H1 (cell line): ENCODE data around the gene PRKCZ. TPM values are rescaled to one million over a fixed set of nuclear protein-coding genes. Genes with fewer than 3 reads are reported as not detected.

Experiments
- CTCF ChIA-PET: fragments of 300-600 bp; sonication (Branson Sonifier 250); formaldehyde crosslinking; loops from one replicate; lab custom pipeline; 2021; ENCODE audit not compliant: partially characterized antibody; lab: Charles Lee
- POLR2A ChIA-PET: fragments of 300-600 bp; sonication (Branson Sonifier 250); formaldehyde crosslinking; loops from one replicate; lab custom pipeline; 2021; ENCODE audit warnings: inconsistent platforms; ENCODE audit not compliant: partially characterized antibody; lab: Charles Lee
- DNase-seq, 2 experiments: peaks; one replicate each; pipeline versions ENCODE4 v3.0.0 to v3.0.0-alpha.2; 2010 to 2022; ENCODE audit warnings: low spot score in 2 of 2, low read depth in 1 of 2, mixed read lengths in 1 of 2
- FAIRE-seq: peaks from 2 replicates; lab custom pipeline; 2011; peaks lifted over from hg19 to GRCh38; lab: Jason Lieb, UNC
- H2AFZ ChIP-seq: 2 replicates; pipeline ENCODE4 v1.8.1; 2012; ENCODE audit warnings: low read length, inconsistent platforms
- H2AK5ac ChIP-seq: 2 replicates; pipeline ENCODE4 v1.6.1; 2013; ENCODE audit warnings: low read depth, low read length
- H2BK120ac ChIP-seq: replicated peaks from 2 replicates; pipeline ENCODE3; 2013; ENCODE audit warnings: low read depth, low read length, inconsistent platforms
- H2BK12ac ChIP-seq: 2 replicates; pipeline ENCODE4 v1.6.1; 2013; ENCODE audit warnings: low read depth, low read length
- H2BK15ac ChIP-seq: 2 replicates; pipeline ENCODE4 v1.6.1; 2013; ENCODE audit warnings: low read length
- H2BK20ac ChIP-seq: 2 replicates; pipeline ENCODE4 v1.6.1; 2013; ENCODE audit warnings: low read length
- H2BK5ac ChIP-seq: 2 replicates; pipeline ENCODE4 v1.6.1; 2013; ENCODE audit warnings: low read depth, low read length
- H3K14ac ChIP-seq: 2 replicates; pipeline ENCODE4 v1.6.1; 2013; ENCODE audit warnings: inconsistent platforms; ENCODE audit not compliant: insufficient read length
- H3K18ac ChIP-seq: 2 replicates; pipeline ENCODE4 v1.6.1; 2013; ENCODE audit warnings: low read length; ENCODE audit errors: extremely low read depth
- H3K23ac ChIP-seq: 2 replicates; pipeline ENCODE4 v1.6.1; 2013; ENCODE audit warnings: inconsistent platforms; ENCODE audit not compliant: insufficient read length
- H3K23me2 ChIP-seq: 2 replicates; pipeline ENCODE4 v1.6.1; 2013; ENCODE audit warnings: low read depth, low read length
- H3K27ac ChIP-seq: 2 replicates; pipeline ENCODE4 v1.6.1; 2011; ENCODE audit warnings: low read depth, low read length, inconsistent platforms
- H3K27me3 ChIP-seq, 4 experiments: replicated peaks in 1 of 4; 1 replicate in 1 of 4; 2 replicates in 3 of 4; pipeline versions ENCODE4 v1.6.1 to v1.8.1; 2011 to 2013; ENCODE audit warnings: low read length in 3 of 4, mild to moderate bottlenecking in 3 of 4, inconsistent platforms in 2 of 4, mixed read lengths in 2 of 4, moderate library complexity in 1 of 4; ENCODE audit not compliant: control insufficient read depth in 3 of 4, insufficient read depth in 3 of 4; ENCODE audit errors: extremely low read depth in 1 of 4
- H3K36me3 ChIP-seq, 4 experiments: 2 replicates each; pipeline versions ENCODE4 v1.6.1 to v1.8.1; 2011 to 2013; ENCODE audit warnings: mild to moderate bottlenecking in 4 of 4, low read length in 3 of 4, moderate library complexity in 2 of 4, control low read depth in 1 of 4, inconsistent platforms in 1 of 4; ENCODE audit not compliant: insufficient read depth in 4 of 4, control insufficient read depth in 2 of 4
- H3K4ac ChIP-seq: replicated peaks from 2 replicates; pipeline ENCODE3; 2013; ENCODE audit warnings: low read length, low read depth, mixed read lengths, inconsistent platforms; ENCODE audit not compliant: insufficient read length
- H3K4me1 ChIP-seq, 4 experiments: replicated peaks in 1 of 4; 1 replicate in 1 of 4; 2 replicates in 3 of 4; pipeline versions ENCODE4 v1.6.1 to v1.8.1; 2011 to 2013; ENCODE audit warnings: low read length in 3 of 4, inconsistent platforms in 2 of 4, mixed read lengths in 1 of 4; ENCODE audit not compliant: insufficient read depth in 4 of 4, control insufficient read depth in 3 of 4
- H3K4me2 ChIP-seq, 2 experiments: 2 replicates each; pipeline versions ENCODE4 v1.6.1 to v1.8.1; 2011 to 2013; ENCODE audit warnings: low read depth in 2 of 2, low read length in 2 of 2, control low read depth in 1 of 2, inconsistent platforms in 1 of 2, mild to moderate bottlenecking in 1 of 2; ENCODE audit not compliant: insufficient read depth in 1 of 2
- H3K4me3 ChIP-seq, 4 experiments: fragments of 200-600, 300-600 bp in 1 of 4; sonication (generic), shearing (Covaris generic), sonication (Bioruptor Twin) in 1 of 4; 2 replicates each; pipeline versions ENCODE4 v1.5.1 to v1.8.1; 2011 to 2016; ENCODE audit warnings: low read length in 4 of 4, low read depth in 3 of 4, control low read depth in 2 of 4, inconsistent platforms in 2 of 4, mild to moderate bottlenecking in 2 of 4, mixed read lengths in 1 of 4, moderate library complexity in 1 of 4; ENCODE audit not compliant: insufficient read depth in 2 of 4; ENCODE audit errors: extremely low read depth in 1 of 4
- H3K56ac ChIP-seq: replicated peaks from 2 replicates; pipeline ENCODE3; 2013; ENCODE audit warnings: low read depth, mild to moderate bottlenecking, mixed read lengths, low read length, inconsistent platforms; ENCODE audit not compliant: insufficient read length
- H3K79me1 ChIP-seq: 2 replicates; pipeline ENCODE4 v1.6.1; 2013; ENCODE audit warnings: low read depth, low read length, control low read depth
- H3K79me2 ChIP-seq, 2 experiments: 2 replicates each; pipeline versions ENCODE4 v1.6.1 to v1.8.1; 2012 to 2013; ENCODE audit warnings: low read length in 2 of 2, mild to moderate bottlenecking in 2 of 2, inconsistent platforms in 1 of 2; ENCODE audit not compliant: insufficient read depth in 2 of 2, control insufficient read depth in 1 of 2
- H3K9ac ChIP-seq, 4 experiments: replicated peaks in 1 of 4; 1 replicate in 1 of 4; 2 replicates in 3 of 4; pipeline versions ENCODE4 v1.6.1 to v1.8.1; 2011 to 2013; ENCODE audit warnings: low read depth in 3 of 4, low read length in 3 of 4, control low read depth in 2 of 4, mild to moderate bottlenecking in 2 of 4, moderate library complexity in 2 of 4, inconsistent platforms in 1 of 4; ENCODE audit errors: extremely low read depth in 1 of 4
- H3K9me3 ChIP-seq, 2 experiments: 2 replicates each; pipeline versions ENCODE4 v1.6.1 to v1.8.1; 2012 to 2013; ENCODE audit warnings: mild to moderate bottlenecking in 2 of 2, moderate library complexity in 2 of 2, control low read depth in 1 of 2, inconsistent platforms in 1 of 2, low read depth in 1 of 2, low read length in 1 of 2, mixed read lengths in 1 of 2; ENCODE audit not compliant: insufficient read depth in 2 of 2
- H4K20me1 ChIP-seq, 2 experiments: replicated peaks in 1 of 2; 2 replicates each; pipeline versions ENCODE3 to v1.8.1; 2011 to 2013; ENCODE audit warnings: inconsistent platforms in 2 of 2, low read length in 2 of 2, mild to moderate bottlenecking in 1 of 2; ENCODE audit not compliant: insufficient read depth in 2 of 2, control insufficient read depth in 1 of 2
- H4K5ac ChIP-seq: 2 replicates; pipeline ENCODE4 v1.6.1; 2013; ENCODE audit warnings: low read length, low read depth, mixed read lengths, inconsistent platforms; ENCODE audit not compliant: insufficient read length
- H4K8ac ChIP-seq: 2 replicates; pipeline ENCODE4 v1.8.0; 2013; ENCODE audit warnings: mild to moderate bottlenecking, moderate library complexity, low read length, inconsistent platforms; ENCODE audit not compliant: insufficient read depth; ENCODE audit errors: extremely low read depth
- H4K91ac ChIP-seq: replicated peaks from 2 replicates; pipeline ENCODE3; 2013; ENCODE audit warnings: low read length, mixed read lengths, inconsistent platforms; ENCODE audit not compliant: insufficient read length
- EP300 ChIP-seq, 2 experiments: IDR thresholded peaks; 1 replicate in 1 of 2; 2 replicates in 1 of 2; pipeline ENCODE4 v1.6.1; 2011 to 2012; ENCODE audit warnings: low read depth in 2 of 2, low read length in 2 of 2, mild to moderate bottlenecking in 2 of 2, borderline replicate concordance in 1 of 2, inconsistent platforms in 1 of 2, moderate library complexity in 1 of 2
- FOSL1 ChIP-seq: IDR thresholded peaks from 2 replicates; pipeline ENCODE4 v1.6.1; 2011; ENCODE audit warnings: mild to moderate bottlenecking, low read depth, low read length, moderate library complexity; ENCODE audit not compliant: insufficient read depth
- RAD21 ChIP-seq, 2 experiments: IDR thresholded peaks in 1 of 2; conservative IDR thresholded peaks in 1 of 2; 2 replicates each; pipeline ENCODE4 v1.6.1; 2011; ENCODE audit warnings: low read depth in 2 of 2, low read length in 2 of 2, improper control_type of control experiment in 1 of 2, inconsistent platforms in 1 of 2, mild to moderate bottlenecking in 1 of 2, moderate library complexity in 1 of 2
- RNF2 ChIP-seq: fragments of 200-900, 300-1000 bp; sonication (generic); IDR thresholded peaks from 2 replicates; pipeline ENCODE4 v1.7.1; 2016; ENCODE audit warnings: borderline replicate concordance, low read depth, mild to moderate bottlenecking, antibody characterized with exemption, low read length; ENCODE audit not compliant: poor library complexity, severe bottlenecking; ENCODE audit errors: missing control alignments
- RXRA ChIP-seq: IDR thresholded peaks from 2 replicates; pipeline ENCODE4 v1.6.1; 2011; ENCODE audit warnings: low read depth, mild to moderate bottlenecking, low read length, moderate library complexity; ENCODE audit not compliant: insufficient read depth
- SUZ12 ChIP-seq: fragments of 200-600 bp; sonication (generic); IDR thresholded peaks from 2 replicates; pipeline ENCODE4 v1.6.1; 2012; ENCODE audit warnings: mild to moderate bottlenecking, inconsistent platforms, low read length, moderate library complexity, mixed read lengths
- YY1 ChIP-seq: IDR thresholded peaks from 2 replicates; pipeline ENCODE4 v1.6.1; 2011; ENCODE audit warnings: low read depth, mild to moderate bottlenecking, low read length
- ZNF274 ChIP-seq: IDR thresholded peaks from 2 replicates; pipeline ENCODE4 v1.7.0; 2012; ENCODE audit warnings: low read length, borderline replicate concordance; ENCODE audit errors: extremely low read depth
- WGBS, 2 experiments: shearing (Covaris generic) in 1 of 2; methylation state at CpG; one replicate each; pipeline versions ENCODE4 v1.1.6 to v1.1.7; 2013 to 2015; ENCODE audit warnings: low lambda C conversion rate in 2 of 2, mixed read lengths in 2 of 2, inconsistent platforms in 1 of 2, low coverage in 1 of 2, missing lambda C conversion rate in 1 of 2; ENCODE audit not compliant: insufficient replicate concordance in 2 of 2, insufficient coverage in 1 of 2, insufficient read length in 1 of 2; ENCODE audit errors: extremely low coverage in 1 of 2, missing lambda C conversion rate in 1 of 2; 5-methylcytosine and 5-hydroxymethylcytosine counted together
- polyA plus RNA-seq, 7 experiments: library from polyadenylated mRNA; depleted of rRNA in 3 of 7; stranded (reverse) in 5 of 7; unstranded in 2 of 7; fragments of >200 nt in 5 of 7; fragments of 200-250 nt in 2 of 7; gene quantifications; 1 replicate in 5 of 7; 2 replicates in 1 of 7; 4 replicates in 1 of 7; pipeline versions ENCODE4 v1.2.1 to v1.2.3, GENCODE V29; 2011 to 2013; ENCODE audit warnings: missing spikeins in 2 of 7, mixed read lengths in 2 of 7
- total RNA-seq: library from RNA; stranded (reverse); fragmentation: NEBNext Ultra II Directional; extraction: Animal tissue kit (Norgen Biotek cat#: 25700); gene quantifications from 2 replicates; pipeline ENCODE4 v1.2.1, GENCODE V29; 2021
- TF ChIP-seq, protein P1 (sequence below): IDR thresholded peaks from 2 replicates; pipeline ENCODE4 v1.6.1; 2012; ENCODE audit warnings: inconsistent platforms

Gene PRKCZ
- total and polyA plus RNA-seq, 2 of the 8 experiments (the other 6 are each of a cell fraction or from before 2014, with no cell fraction given) = 37.4 to 45.1 TPM

DNA sequence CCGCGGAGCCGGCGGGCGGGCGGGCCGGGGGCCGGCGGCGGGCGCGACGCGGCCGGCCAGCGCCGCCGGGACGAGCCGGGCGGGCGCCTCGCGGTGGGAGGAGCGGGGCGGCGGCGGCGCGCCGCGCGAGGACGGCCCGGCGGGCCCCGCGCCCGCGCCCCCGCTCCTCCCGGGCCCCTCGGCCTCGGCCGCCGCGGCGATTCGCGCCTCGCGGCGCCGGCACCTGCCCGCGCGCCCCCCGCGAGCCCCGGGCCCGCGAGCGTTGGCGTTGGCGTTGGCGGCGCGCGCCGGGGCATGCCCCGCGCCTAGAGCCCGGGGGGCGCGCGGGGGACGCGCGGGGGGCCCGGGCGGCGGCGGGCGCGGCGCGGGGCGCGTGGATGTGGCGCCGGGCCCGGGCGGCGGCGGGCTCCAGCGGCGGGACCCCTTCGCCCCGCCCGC, 178.0 kb downstream of the PRKCZ start, which contains the start of gene SKI:
TSS of gene SKI (plus strand) at position 163 of the 438 bp plus-strand sequence. CDS start 448 bp downstream, outside the sequence.
- H3K4me3 ChIP-seq = peak within 1 kb of the TSS; percentile 78 to 83 (median 80)
- peaks cover 15% of the 10 kb centered on the region for H3K79me1 ChIP-seq
- peak within 1 kb of the TSS; percentile 81; the same call in 1 of the 2 replicates for H3K27ac ChIP-seq
- H2AFZ ChIP-seq = no peak within 1 kb of the TSS
- H3K79me2 ChIP-seq = peaks cover 37 to 46% of the 10 kb centered on the region in 2 experiments
- TF ChIP-seq SUZ12 (no peak), RXRA (no peak), RAD21 (IDR thresholded peaks at IDR 0.05 in 1 of 2, conservative IDR thresholded peaks at IDR 0.05 in 1 of 2; ENCODE audit: low read depth in 2 of 2, low read length in 2 of 2) (no peak), EP300 (IDR thresholded peaks at IDR 0.05; ENCODE audit: borderline replicate concordance in 1 of 2, low read depth in 2 of 2, low read length in 2 of 2) (no peak), FOSL1 (no peak), ZNF274 (no peak), RNF2 (no peak), YY1 (no peak)
- TF ChIP-seq, protein P1, sequence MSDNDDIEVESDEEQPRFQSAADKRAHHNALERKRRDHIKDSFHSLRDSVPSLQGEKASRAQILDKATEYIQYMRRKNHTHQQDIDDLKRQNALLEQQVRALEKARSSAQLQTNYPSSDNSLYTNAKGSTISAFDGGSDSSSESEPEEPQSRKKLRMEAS = no peak
- peak within 1 kb of the TSS; percentile 50; the same call in 1 of the 2 replicates for H2BK12ac ChIP-seq
- no peaks in the 10 kb centered on the region for H3K27me3 ChIP-seq
- peak within 1 kb of the TSS; percentile 94; the same call in 1 of the 2 replicates for H2BK5ac ChIP-seq
- FAIRE-seq = no peak
- ChIA-PET CTCF (interaction anchor here (1.5 to 1.6 kb wide), 4 partner anchors 16 to 49 kb away, joined by 3 to 5 read pairs (median 4); no protein-coding TSS in a partner anchor), POLR2A (interaction anchor here (1.1 to 2.8 kb wide), 8 partner anchors 14 to 85 kb away, joined by 3 to 21 read pairs (median 6); no protein-coding TSS in a partner anchor)
- no peak within 1 kb of the TSS for H2BK120ac ChIP-seq
- H3K9me3 ChIP-seq = no peaks in the 10 kb centered on the region
- H3K14ac ChIP-seq = no peak within 1 kb of the TSS
- H4K20me1 ChIP-seq = peaks cover 36 to 43% of the 10 kb centered on the region in 2 experiments
- H4K91ac ChIP-seq = peak within 1 kb of the TSS; percentile 93
- peak within 1 kb of the TSS; percentile 86 for H3K56ac ChIP-seq
- H3K9ac ChIP-seq = peak within 1 kb of the TSS; percentile 71 to 79 (median 78)
- no peak for DNase-seq
- no CpG with 5 or more reads among the region's 100 CpGs for WGBS, 2 experiments
- peak within 1 kb of the TSS; percentile 84 to 96 for H3K4me2 ChIP-seq
- peaks cover 29% of the 10 kb centered on the region for H3K23me2 ChIP-seq
- peak within 1 kb of the TSS; percentile 41 for H4K5ac ChIP-seq
- H3K4ac ChIP-seq = peak within 1 kb of the TSS; percentile 69
- H4K8ac ChIP-seq = peak within 1 kb of the TSS; percentile 95
- no peak within 1 kb of the TSS for H3K23ac ChIP-seq
- peak within 1 kb of the TSS; percentile 97; the same call in 1 of the 2 replicates for H2AK5ac ChIP-seq
- H3K36me3 ChIP-seq = no peaks in the 10 kb centered on the region
- peaks cover 0 to 38% (median 23%) of the 10 kb centered on the region in 4 experiments; a peak in 6 of 7 replicates for H3K4me1 ChIP-seq
- H2BK20ac ChIP-seq = no peak within 1 kb of the TSS
- no peak within 1 kb of the TSS for H2BK15ac ChIP-seq
- peak within 1 kb of the TSS; percentile 93 for H3K18ac ChIP-seq
